GM21619 (cell line): ENCODE measurements around the gene DPEP2.
"Not testable (repeated sequence)": the region's sequence is repeated elsewhere in the genome, so short reads cannot be mapped to it uniquely, and the experiment has no call there.

ENCODE experiments used
- ATAC-seq: cut with Tn5 transposase; IDR thresholded peaks from one replicate; pipeline ENCODE4 v1.9.1; 2021; ENCODE audit not compliant: unreplicated experiment

Gene DPEP2

GRCh38 chr16:67998779-67999688 is at the start of gene DPEP2:
Gene DPEP2, minus strand, starts transcription at chr16:67999484. Its CDS starts 6,272 bp downstream, at chr16:67993212.
- not testable (repeated sequence) for ATAC-seq

GRCh38 chr16:68047987-68048386 is 48.7 kb upstream of the DPEP2 start:
- ATAC-seq, result no peak

- ATAC-seq, result no peak
Measured at GRCh38 chr16:68046106-68046505, 46.8 kb upstream of the DPEP2 start.

- no peak for ATAC-seq
Measured at GRCh38 chr16:68041783-68042182, 42.5 kb upstream of the DPEP2 start.

- ATAC-seq, result no peak
Measured at GRCh38 chr16:68040506-68041288, 41.4 kb upstream of the DPEP2 start.

GRCh38 chr16:68037841-68038597 is 38.7 kb upstream of the DPEP2 start:
- no peak for ATAC-seq

GRCh38 chr16:68035227-68035626 is 35.9 kb upstream of the DPEP2 start:
- no peak for ATAC-seq

GRCh38 chr16:68033101-68033500 is 33.8 kb upstream of the DPEP2 start:
- ATAC-seq, result no peak

GRCh38 chr16:68031951-68032350 is 32.7 kb upstream of the DPEP2 start:
- ATAC-seq, result no peak

GRCh38 chr16:68030108-68030507 is 30.8 kb upstream of the DPEP2 start:
- ATAC-seq, result not testable (repeated sequence)

GRCh38 chr16:68028996-68029395 is 29.7 kb upstream of the DPEP2 start:
- no peak for ATAC-seq

GRCh38 chr16:68022728-68023537 is 23.6 kb upstream of the DPEP2 start, which contains the start of the genes DDX28 and DUS2:
Gene DDX28, minus strand, starts transcription at chr16:68023232. Its CDS starts 30 bp downstream, at chr16:68023202.
Gene DUS2, plus strand, starts transcription at chr16:68023284. Its CDS starts 14,740 bp downstream, at chr16:68038024.
- ATAC-seq, result peak; percentile 53

GRCh38 chr16:68022278-68022727 is 23.0 kb upstream of the DPEP2 start:
- peak; percentile 20 for ATAC-seq

GRCh38 chr16:68021490-68021889 is 22.2 kb upstream of the DPEP2 start:
- no peak for ATAC-seq

GRCh38 chr16:68019167-68019680 is 19.9 kb upstream of the DPEP2 start:
- no peak for ATAC-seq

- ATAC-seq, result no peak
Measured at GRCh38 chr16:68015681-68016080, 16.4 kb upstream of the DPEP2 start, which contains the start of gene DPEP2NB. Gene DPEP2NB, minus strand, starts transcription at chr16:68015911. Its CDS starts 141 bp downstream, at chr16:68015770.

GRCh38 chr16:68013440-68013839 is 14.2 kb upstream of the DPEP2 start:
- no peak for ATAC-seq

- ATAC-seq, result not testable (repeated sequence)
Measured at GRCh38 chr16:68009872-68010271, 10.6 kb upstream of the DPEP2 start.

- ATAC-seq, result no peak
Measured at GRCh38 chr16:68009157-68009735, 10.0 kb upstream of the DPEP2 start.
